A549 treated with DMSO at 1 μM for 4 hours (cell line): ENCODE data around the gene FBXO33. TPM values are rescaled to one million over a fixed set of nuclear protein-coding genes. Genes with fewer than 3 reads are reported as not detected.

Experiments
- total RNA-seq: library from RNA; stranded (reverse); fragments of 200-300 nt; extraction: Qiagen RNA extraction; gene quantifications from 5 replicates; pipeline ENCODE4 v1.2.3, GENCODE V29; 2022; ENCODE audit warnings: low read depth

The FBXO33 gene
- 8.7 to 10.4 TPM (median 9.9 TPM) in 5 replicates for total RNA-seq

GRCh38 chr14:39432179-39432618 lies at the start of gene FBXO33:
TSS of gene FBXO33 (minus strand) at chr14:39432433. CDS start at chr14:39432162, 271 bp downstream.

Other genes starting within 250 kb of the FBXO33 start
- 19.3 to 28.2 TPM (median 24.3 TPM) in 5 replicates for gene MIA2, start 198.5 kb downstream of the FBXO33 start, total RNA-seq